Measurements from ENCODE around the gene TMEM100.
A peak's percentile ranks its signal among the peaks of the same experiment; 100 is the strongest.
"Not testable (repeated sequence)": the region's sequence is repeated elsewhere in the genome, so short reads cannot be mapped to it uniquely, and the experiment has no call there.

TMEM100 gene

GRCh38 chr17:55699181-55699860, 23.3 kb downstream of the TMEM100 start:
- DNase-seq: no peak
- in situ Hi-C loops (cut with MboI; ENCODE audit: low pct_unique_long_range_greater_than_20kb, low sequenced_read_pairs): no loop called here

GRCh38 chr17:55694286-55694910, 28.3 kb downstream of the TMEM100 start:
- in situ Hi-C loops (cut with MboI; ENCODE audit: low pct_unique_long_range_greater_than_20kb, low sequenced_read_pairs): no loop called here
- no peak for DNase-seq

- no peak for DNase-seq
- in situ Hi-C loops (cut with MboI; ENCODE audit: low pct_unique_long_range_greater_than_20kb, low sequenced_read_pairs): no loop called here
These were observed 29.1 kb downstream of the TMEM100 start for GRCh38 chr17:55693254-55694216.

DNA sequence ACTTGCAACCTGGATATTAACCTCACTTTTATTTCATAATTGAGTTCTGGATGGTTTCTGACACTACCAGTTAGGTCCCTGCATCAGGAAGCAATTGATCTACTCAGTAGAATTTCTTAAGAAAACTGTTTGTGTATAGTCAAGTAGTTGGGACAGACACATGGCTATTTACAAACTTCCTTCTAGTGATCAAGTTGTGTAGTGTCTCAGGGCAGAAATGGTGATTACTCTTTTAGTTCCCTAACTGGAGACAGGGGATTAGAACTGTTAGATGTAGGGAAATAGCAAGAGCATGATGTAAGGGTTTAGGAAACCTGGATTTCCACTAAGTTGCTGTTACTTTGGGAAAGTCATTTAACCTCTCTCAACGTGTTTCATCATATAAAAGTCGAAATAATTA, 30.4 kb downstream of the TMEM100 start:
- DNase-seq: no peak
- in situ Hi-C loops (cut with MboI; ENCODE audit: low pct_unique_long_range_greater_than_20kb, low sequenced_read_pairs): no loop called here

GRCh38 chr17:55691666-55692065, 31.0 kb downstream of the TMEM100 start:
- in situ Hi-C loops (cut with MboI; ENCODE audit: low pct_unique_long_range_greater_than_20kb, low sequenced_read_pairs): no loop called here
- DNase-seq: no peak

DNA sequence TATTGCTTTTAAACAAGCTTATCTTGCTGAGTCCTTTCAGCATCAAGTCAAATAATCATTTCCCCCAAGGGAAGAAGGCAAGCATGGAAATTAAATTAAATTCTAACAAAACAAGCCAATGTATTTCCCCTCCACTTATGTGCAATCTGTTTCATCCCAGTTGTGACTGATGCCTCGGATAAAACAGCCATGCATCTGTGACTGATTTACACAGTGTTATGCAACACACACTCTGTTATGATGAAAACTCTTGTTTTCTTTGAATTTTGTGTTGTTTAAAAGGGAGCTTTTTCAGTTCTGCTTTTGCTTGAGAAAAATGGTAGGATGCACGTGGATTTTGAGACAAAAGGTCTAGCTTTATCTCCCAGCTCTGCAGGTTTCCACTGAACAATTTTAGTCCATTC, 32.6 kb downstream of the TMEM100 start:
- DNase-seq: no peak
- in situ Hi-C loops (cut with MboI; ENCODE audit: low pct_unique_long_range_greater_than_20kb, low sequenced_read_pairs): no loop called here

GRCh38 chr17:55689672-55690071, 33.0 kb downstream of the TMEM100 start:
- no peak for DNase-seq
- in situ Hi-C loops (cut with MboI; ENCODE audit: low pct_unique_long_range_greater_than_20kb, low sequenced_read_pairs): no loop called here

GRCh38 chr17:55688057-55688456, 34.6 kb downstream of the TMEM100 start:
- DNase-seq: no peak
- in situ Hi-C loops (cut with MboI; ENCODE audit: low pct_unique_long_range_greater_than_20kb, low sequenced_read_pairs): no loop called here

DNA sequence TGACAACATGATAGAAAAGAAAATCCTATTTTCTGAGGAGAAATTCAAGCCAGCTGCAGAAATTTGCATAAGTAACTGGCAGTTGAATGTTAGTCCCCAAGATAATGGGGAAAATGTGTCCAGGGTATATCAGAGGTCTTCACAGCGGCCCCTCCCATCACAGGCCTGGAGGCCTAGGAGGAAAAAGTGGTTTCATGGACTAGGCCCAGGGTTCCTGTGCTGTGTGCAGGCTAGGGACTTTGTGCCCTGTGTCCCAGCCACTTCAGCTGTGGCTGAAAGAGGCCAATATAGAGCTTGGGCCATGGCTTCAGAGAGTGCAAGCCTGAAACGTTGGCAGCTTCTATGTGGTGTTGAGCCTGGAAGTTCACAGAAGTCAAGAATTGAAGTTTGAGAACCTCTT, 35.6 kb downstream of the TMEM100 start:
- DNase-seq: no peak
- in situ Hi-C loops (cut with MboI; ENCODE audit: low pct_unique_long_range_greater_than_20kb, low sequenced_read_pairs): no loop called here

DNA sequence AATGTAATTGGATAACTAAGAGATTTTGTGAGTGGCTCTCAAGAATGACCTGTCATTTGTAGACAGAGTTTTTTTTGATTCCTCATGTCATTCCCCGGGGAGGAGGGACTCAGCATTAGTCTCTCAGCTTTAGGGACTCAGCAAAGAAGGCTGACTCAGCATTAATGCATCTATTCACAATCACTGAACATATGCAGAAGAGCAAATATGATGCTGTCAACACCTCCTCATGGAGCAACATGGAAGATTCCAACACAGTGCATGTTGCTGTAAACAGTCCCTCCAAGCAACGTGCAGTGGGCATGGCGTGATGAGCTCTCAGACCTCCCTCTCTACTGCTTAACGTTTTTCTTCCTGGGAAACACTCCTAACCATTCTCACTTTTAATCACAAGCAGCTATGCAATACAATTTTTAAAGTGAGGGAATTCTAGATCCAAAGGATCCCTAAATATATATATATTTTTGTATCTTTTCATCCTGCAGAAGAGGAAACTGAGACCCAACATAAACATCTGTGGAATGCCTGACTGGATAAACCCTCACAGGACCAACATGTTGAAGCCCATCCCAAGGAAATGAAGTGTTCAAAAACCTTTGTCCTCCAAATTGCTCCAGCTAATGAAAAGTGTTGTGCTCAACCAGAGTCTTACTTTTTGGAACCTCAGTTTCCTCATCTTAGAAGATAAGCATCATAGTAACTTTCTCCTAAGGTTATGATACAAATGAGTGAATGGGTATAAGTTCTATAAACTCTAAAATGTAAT, 38.9 kb downstream of the TMEM100 start:
- in situ Hi-C loops (cut with MboI; ENCODE audit: low pct_unique_long_range_greater_than_20kb, low sequenced_read_pairs): no loop called here
- DNase-seq: no peak

- in situ Hi-C loops (cut with MboI; ENCODE audit: low pct_unique_long_range_greater_than_20kb, low sequenced_read_pairs): no loop called here
These were observed 41.3 kb downstream of the TMEM100 start for GRCh38 chr17:55681342-55681700.

DNA sequence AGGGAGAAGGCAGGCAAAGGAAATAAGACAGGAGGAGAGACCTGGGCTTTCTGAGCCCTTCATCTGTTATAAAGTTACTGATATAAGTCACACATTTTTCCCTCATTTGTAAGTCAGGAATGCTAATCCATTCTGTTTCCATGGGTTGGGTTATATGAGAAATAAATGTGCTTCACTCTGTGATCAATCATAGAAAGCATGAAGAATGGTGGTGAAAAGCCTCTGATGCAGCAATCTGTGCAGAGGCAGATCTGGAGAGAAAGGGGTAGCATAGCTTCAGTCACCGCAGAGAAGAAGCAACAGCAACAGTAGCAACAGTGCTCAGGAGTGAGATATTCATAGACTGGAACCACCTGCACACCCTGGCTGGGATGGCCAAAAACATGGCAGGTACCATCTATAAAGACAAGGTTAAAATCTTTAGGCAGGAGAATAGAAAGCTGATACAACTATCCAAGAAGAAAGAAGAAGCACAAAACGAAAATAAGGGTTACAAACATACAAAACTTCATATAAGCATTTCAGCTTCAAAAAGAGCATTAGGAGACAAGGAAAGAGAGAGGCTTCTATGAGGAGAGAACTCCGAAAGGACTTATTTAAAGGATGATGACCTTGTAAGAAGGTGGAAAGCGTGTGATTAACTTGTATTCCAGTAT, 41.9 kb downstream of the TMEM100 start:
- DNase-seq: no peak
- in situ Hi-C loops (cut with MboI; ENCODE audit: low pct_unique_long_range_greater_than_20kb, low sequenced_read_pairs): no loop called here

More at GRCh38 chr17:55681342-55681700, 41.3 kb downstream of the TMEM100 start:
- no peak for DNase-seq

DNA sequence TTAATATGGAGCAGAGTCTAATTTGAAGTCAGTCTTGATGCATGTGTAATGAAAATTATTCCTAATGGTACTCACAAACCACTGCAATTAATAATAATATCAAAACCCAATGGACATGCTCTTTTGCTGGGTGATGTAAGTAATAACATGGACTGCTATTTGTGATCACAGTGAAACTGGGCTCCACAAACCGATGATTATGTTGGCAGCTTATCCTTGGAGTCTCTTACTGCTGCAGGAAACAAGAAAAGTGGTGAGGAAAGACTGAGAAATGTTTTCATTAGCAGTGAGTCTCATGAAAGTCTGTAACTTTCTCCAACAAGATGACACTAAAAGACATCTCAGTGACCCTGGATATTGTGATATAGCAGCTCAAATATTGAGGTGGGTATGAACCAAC, 45.2 kb downstream of the TMEM100 start:
- DNase-seq: no peak

DNA sequence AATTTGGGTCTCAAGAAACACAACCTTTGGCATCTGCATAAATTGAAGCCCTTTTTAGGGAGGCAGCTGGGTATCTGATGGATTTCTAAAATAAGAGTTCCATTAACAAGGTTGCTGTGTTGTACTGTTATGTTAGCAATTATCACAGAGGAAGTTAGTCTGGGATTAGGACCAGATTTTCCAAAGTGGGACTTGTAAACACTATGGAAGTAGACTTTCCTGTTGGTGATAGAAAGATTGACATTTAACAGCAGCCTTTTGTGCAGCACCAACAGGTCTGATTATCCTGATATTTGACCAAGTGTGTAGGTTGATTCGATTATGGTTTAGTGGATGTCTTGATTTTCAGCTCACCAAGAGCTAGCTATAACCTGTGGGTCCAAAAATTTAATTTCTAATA, 46.4 kb downstream of the TMEM100 start:
- no peak for DNase-seq
- in situ Hi-C loops (cut with MboI; ENCODE audit: low pct_unique_long_range_greater_than_20kb, low sequenced_read_pairs): no loop called here

More for the DNA sequence above, 45.2 kb downstream of the TMEM100 start:
- in situ Hi-C loops (cut with MboI; ENCODE audit: low pct_unique_long_range_greater_than_20kb, low sequenced_read_pairs): no loop called here

- in situ Hi-C loops (cut with MboI; ENCODE audit: low pct_unique_long_range_greater_than_20kb, low sequenced_read_pairs): no loop called here
- DNase-seq: no peak
These were observed 48.7 kb downstream of the TMEM100 start for GRCh38 chr17:55673743-55674506.

- peak; percentile 18 for DNase-seq
- in situ Hi-C loops (cut with MboI; ENCODE audit: low pct_unique_long_range_greater_than_20kb, low sequenced_read_pairs): no loop called here
These were observed 49.8 kb downstream of the TMEM100 start for GRCh38 chr17:55672585-55673501.

DNA sequence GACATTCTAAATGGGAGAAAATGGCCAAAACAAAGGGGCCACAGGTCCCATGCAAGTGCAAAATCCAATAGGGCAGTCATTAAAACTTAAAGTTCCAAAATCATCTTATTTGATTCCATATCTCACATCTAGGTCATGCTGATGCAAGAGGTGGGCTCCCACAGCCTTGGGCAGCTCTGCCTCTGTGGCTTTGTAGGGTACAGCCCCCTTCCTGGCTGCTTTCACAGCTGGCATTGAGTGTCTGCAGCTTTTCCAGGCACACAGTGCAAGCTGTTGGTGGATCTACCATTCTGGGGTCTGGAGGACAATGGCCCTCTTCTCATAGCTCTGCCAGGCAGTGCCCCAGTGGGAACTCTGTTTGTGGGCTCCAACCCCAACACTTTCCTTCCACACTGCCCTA, 50.7 kb downstream of the TMEM100 start:
- in situ Hi-C loops (cut with MboI; ENCODE audit: low pct_unique_long_range_greater_than_20kb, low sequenced_read_pairs); DNase-seq: not testable (repeated sequence)
